ENCODE data around the gene ZNF354C. TPM values are rescaled to one million over a fixed set of nuclear protein-coding genes. Genes with fewer than 3 reads are reported as not detected.

The ZNF354C gene
- total and polyA plus RNA-seq, 2 of the 4 experiments (the other 2 are of a cell fraction): 1.9 to 5.6 TPM

- BruUV-seq (replicated peaks): no TSS peak
- ChIA-PET CTCF (interaction anchor here (1.0 kb wide), 1 partner anchor 10 kb away, joined by 3 read pairs; no protein-coding TSS in a partner anchor), POLR2A (ENCODE audit: unreplicated experiment) (no interaction called here)
- H3K27me3 ChIP-seq (ENCODE audit: control insufficient read depth, insufficient read depth, low read length): no peaks in the 10 kb centered on the region
- intact Hi-C loops (cut with micrococcal nuclease): no loop called here
- no peak overlapping the region for H2BK15ac ChIP-seq (ENCODE audit: low read depth, low read length)
- H4K5ac ChIP-seq (ENCODE audit: low read depth, low read length): no peak overlapping the region
- H2AK5ac ChIP-seq (ENCODE audit: low read depth, low read length): no peak overlapping the region
- no peak overlapping the region for H3K9ac ChIP-seq (ENCODE audit: low read depth, low read length)
- H4K20me1 ChIP-seq (ENCODE audit: insufficient read depth, low read length): no peaks in the 10 kb centered on the region
- H3K18ac ChIP-seq (ENCODE audit: low read depth, low read length): no peak overlapping the region
- peaks cover 75% of the 10 kb centered on the region for H3K9me3 ChIP-seq (ENCODE audit: control insufficient read depth, insufficient read depth, low read length)
- H4K8ac ChIP-seq (ENCODE audit: low read depth in 2 of 2, low read length in 2 of 2): no peak overlapping the region
- no peak overlapping the region for H3K4ac ChIP-seq (ENCODE audit: low read depth, low read length)
- TF ChIP-seq CEBPB (IDR thresholded peaks at IDR 0.05; ENCODE audit: low read depth, low read length) (no peak), MAFK (IDR thresholded peaks at IDR 0.05; ENCODE audit: low read depth, low read length) (no peak), RAD21 (IDR thresholded peaks at IDR 0.05; ENCODE audit: low read length) (no peak), ELK1 (IDR thresholded peaks at IDR 0.05; ENCODE audit: borderline replicate concordance, low read depth, low read length) (no peak), POLR2A (IDR thresholded peaks at IDR 0.05; ENCODE audit: low read depth, low read length) (no peak), SMC3 (IDR thresholded peaks at IDR 0.05; ENCODE audit: low read depth, low read length) (no peak), FOS (IDR thresholded peaks at IDR 0.05; ENCODE audit: low read depth, low read length) (no peak), CHD1 (IDR thresholded peaks at IDR 0.05; ENCODE audit: low read depth, low read length) (no peak), MXI1 (IDR thresholded peaks at IDR 0.05; ENCODE audit: borderline replicate concordance, low read depth, low read length) (no peak), MAZ (IDR thresholded peaks at IDR 0.05; ENCODE audit: borderline replicate concordance, low read depth, low read length) (no peak), RFX5 (IDR thresholded peaks at IDR 0.05; ENCODE audit: low read depth, low read length) (no peak), NFE2L2 (IDR thresholded peaks at IDR 0.05; ENCODE audit: low read depth, low read length) (no peak), CTCF (conservative IDR thresholded peaks at IDR 0.05; ENCODE audit: low read depth, low read length) (no peak), BHLHE40 (IDR thresholded peaks at IDR 0.05; ENCODE audit: low read depth, low read length) (no peak), RCOR1 (IDR thresholded peaks at IDR 0.05; ENCODE audit: insufficient replicate concordance, low read length) (no peak)
- H3K14ac ChIP-seq (replicated peaks; ENCODE audit: low read depth, low read length): no peak overlapping the region
- no peak overlapping the region for H3K56ac ChIP-seq (ENCODE audit: extremely low read depth, insufficient read depth, low read length)
- dilution Hi-C loops (cut with HindIII; ENCODE audit: low sequenced_read_pairs, unreplicated experiment): no loop called here
- H3K4me3 ChIP-seq (ENCODE audit: insufficient read depth, low read depth, low read length): no peak overlapping the region
- H3K79me1 ChIP-seq (ENCODE audit: low read depth in 1 of 2, low read length in 2 of 2): no peaks in the 10 kb centered on the region
- H2BK5ac ChIP-seq (ENCODE audit: low read depth, low read length, poor library complexity, severe bottlenecking): no peak overlapping the region
- H3K9me1 ChIP-seq (ENCODE audit: insufficient read depth, low read length): no peaks in the 10 kb centered on the region
- ATAC-seq (ENCODE audit: low read depth): no peak
- H3K36me3 ChIP-seq (ENCODE audit: control insufficient read depth, insufficient read depth, low read length): peaks cover 37% of the 10 kb centered on the region
- H2BK120ac ChIP-seq (ENCODE audit: low read depth, low read length): no peak overlapping the region
- H3K4me2 ChIP-seq (ENCODE audit: low read depth, low read length): no peak overlapping the region
- no CpG with 5 or more reads among the region's 4 CpGs for WGBS, 2 experiments (ENCODE audit: extremely low coverage in 2 of 2, insufficient read length in 1 of 2)
- no peak overlapping the region for H2BK20ac ChIP-seq (ENCODE audit: low read depth, low read length)
- no peak overlapping the region for H2AK9ac ChIP-seq (replicated peaks; ENCODE audit: low read depth, low read length, poor library complexity)
- H3K4me1 ChIP-seq (ENCODE audit: control insufficient read depth, insufficient read depth, low read length): no peaks in the 10 kb centered on the region
- in situ Hi-C loops (cut with MboI; ENCODE audit: low sequenced_read_pairs): no loop called here
- no peak overlapping the region for H4K91ac ChIP-seq (ENCODE audit: insufficient read depth, low read depth, low read length)
- no peak overlapping the region for H2AFZ ChIP-seq (replicated peaks; ENCODE audit: low read length, poor library complexity)
- H3K23ac ChIP-seq (ENCODE audit: low read depth, low read length): no peak overlapping the region
- DNase-seq: no peak
- H3K27ac ChIP-seq (ENCODE audit: insufficient read depth, low read length): no peak overlapping the region
Measured at GRCh38 chr5:179080724-179081123, 20.6 kb downstream of the ZNF354C start.
